GM12874 (cell line): Measurements from ENCODE around the gene RCN2.

Experiments used
- CTCF ChIP-seq: IDR thresholded peaks from 2 replicates; pipeline ENCODE4 v1.5.1; 2011; ENCODE audit warnings: low read depth, mild to moderate bottlenecking, control low read depth, low read length, moderate library complexity; ENCODE audit not compliant: insufficient read depth

RCN2 gene

DNA sequence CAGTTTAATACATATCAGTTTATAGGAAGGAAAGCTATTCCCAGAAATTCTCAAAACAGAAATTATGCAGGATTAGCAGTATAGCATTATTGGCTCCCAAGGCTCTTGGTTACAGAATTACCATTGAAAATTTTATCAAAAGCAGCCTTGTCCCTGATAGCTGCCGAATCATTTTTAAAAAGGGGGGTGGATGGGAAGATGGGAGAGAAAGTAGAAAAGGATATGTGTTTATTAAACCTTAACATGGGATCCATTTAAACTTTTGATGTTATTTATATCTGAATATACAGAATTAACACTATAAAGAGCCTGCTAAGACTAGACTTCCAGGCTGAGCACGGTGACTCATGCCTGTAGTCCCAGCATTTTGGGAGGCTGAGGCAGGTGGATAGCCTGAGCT is 10.8 kb downstream of the RCN2 start:
- TF ChIP-seq CTCF, result no peak

- TF ChIP-seq CTCF, result no peak
Observed at GRCh38 chr15:76945494-76946093, 14.0 kb downstream of the RCN2 start.

DNA sequence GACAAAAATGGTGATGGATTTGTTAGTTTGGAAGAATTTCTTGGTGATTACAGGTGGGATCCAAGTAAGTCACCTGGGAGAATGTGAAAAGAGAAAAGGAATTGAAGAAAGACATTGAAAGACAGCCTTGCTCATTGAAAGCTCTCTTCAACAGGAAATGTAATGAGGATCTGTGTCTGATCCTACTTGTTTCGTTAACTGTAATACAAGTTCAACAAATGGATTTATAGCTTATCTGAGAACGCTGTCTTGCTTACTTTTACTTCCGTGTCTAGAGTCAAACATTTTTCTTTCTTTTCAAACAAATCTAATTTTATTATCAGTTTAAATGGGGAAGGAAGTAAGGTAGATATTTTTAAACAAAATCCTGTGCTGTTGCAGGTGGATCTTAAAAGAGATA is 15.9 kb downstream of the RCN2 start:
- TF ChIP-seq CTCF, result no peak

DNA sequence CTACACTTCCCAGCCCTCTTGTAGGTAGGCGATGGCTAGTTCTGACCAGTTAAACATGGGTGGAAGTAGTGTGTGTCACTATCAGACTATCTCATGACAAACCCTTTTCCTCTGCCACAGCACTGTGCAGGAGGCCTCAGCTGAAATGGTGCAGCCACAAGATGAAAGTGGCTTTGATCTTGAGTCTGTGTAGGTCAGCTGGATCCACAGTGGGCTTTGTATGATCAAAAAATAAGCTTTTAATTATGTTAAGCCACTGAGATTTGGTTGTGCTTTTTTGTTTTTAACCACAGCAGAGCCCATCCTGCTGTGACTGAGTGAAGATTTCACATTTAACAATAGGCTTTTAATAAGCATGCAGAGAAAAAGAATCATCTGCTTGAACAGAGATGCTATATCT is 19.7 kb downstream of the RCN2 start:
- TF ChIP-seq CTCF, result no peak

DNA sequence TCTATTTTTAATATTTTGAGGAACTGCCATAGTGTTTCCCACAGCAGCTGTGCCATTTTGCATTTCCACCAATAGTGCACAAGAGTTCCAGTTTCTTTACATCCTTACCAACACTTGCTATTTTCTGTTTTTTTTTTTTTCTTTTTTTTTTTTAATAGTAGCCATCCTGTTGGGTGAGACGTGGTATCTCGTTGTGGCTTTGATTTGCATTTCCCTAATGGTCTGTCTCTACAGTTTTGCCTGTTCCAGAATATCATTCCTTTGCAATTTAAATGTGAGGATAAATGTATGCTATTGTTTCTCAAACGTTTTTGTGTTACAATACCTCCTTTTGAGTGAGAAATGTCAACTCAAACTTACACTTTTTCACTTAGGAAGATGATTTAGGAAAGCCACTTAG is 22.4 kb downstream of the RCN2 start:
- no peak for TF ChIP-seq CTCF

DNA sequence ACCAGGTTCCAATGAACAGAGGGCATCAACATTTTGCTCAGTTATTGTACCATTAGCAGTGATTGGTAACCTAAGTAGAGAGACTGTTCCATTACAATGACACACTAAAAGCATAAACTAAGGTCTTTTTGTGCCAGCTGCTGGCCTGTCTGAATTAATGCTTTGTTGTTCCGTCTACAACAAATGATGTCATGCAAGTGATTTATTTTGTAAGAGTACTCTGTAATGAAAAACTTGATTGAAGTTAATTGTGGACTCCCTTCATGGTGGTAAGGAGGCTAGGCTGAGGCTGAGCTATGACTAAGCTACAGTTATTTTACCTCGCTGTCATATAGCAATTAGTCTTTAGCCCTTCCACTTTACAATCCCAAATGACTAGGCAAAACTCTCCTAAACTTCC is 23.2 kb downstream of the RCN2 start:
- no peak for TF ChIP-seq CTCF

GRCh38 chr15:76961268-76962011 is 29.9 kb downstream of the RCN2 start:
- no peak for TF ChIP-seq CTCF
